Immature natural killer cell (primary cell): ENCODE data around the gene IL2RA. TPM values are rescaled to one million over a fixed set of nuclear protein-coding genes. Genes with fewer than 3 reads are reported as not detected.
"Not testable (repeated sequence)": the region's sequence is repeated elsewhere in the genome, so short reads cannot be mapped to it uniquely, and the experiment has no call there.

Experiments used
- DNase-seq, 3 donors: peaks; one replicate each; pipeline ENCODE4 v3.0.0; 2022; ENCODE audit warnings: mixed read lengths in 1 of 3
- H3K27ac Mint-ChIP-seq, 6 donors: one replicate each; pipeline ENCODE4 v1.8.0; 2020; ENCODE audit warnings: mixed read lengths in 6 of 6, mild to moderate bottlenecking in 5 of 6, inconsistent platforms in 4 of 6, moderate library complexity in 3 of 6
- H3K27me3 Mint-ChIP-seq, 3 donors: one replicate each; pipeline ENCODE4 v1.8.0; 2020 to 2021; ENCODE audit warnings: low read depth in 3 of 3, mild to moderate bottlenecking in 3 of 3, mixed read lengths in 3 of 3, moderate library complexity in 3 of 3, inconsistent platforms in 1 of 3
- H3K36me3 Mint-ChIP-seq, 3 donors: one replicate each; pipeline ENCODE4 v1.8.0; 2020; ENCODE audit warnings: mixed read lengths in 3 of 3, inconsistent platforms in 2 of 3, mild to moderate bottlenecking in 2 of 3
- H3K4me1 Mint-ChIP-seq, 2 donors: one replicate each; pipeline ENCODE4 v1.8.0; 2020; ENCODE audit warnings: inconsistent platforms in 2 of 2, mild to moderate bottlenecking in 2 of 2, mixed read lengths in 2 of 2, moderate library complexity in 1 of 2
- H3K4me3 Mint-ChIP-seq, 5 donors: one replicate each; pipeline ENCODE4 v1.8.0; 2020; ENCODE audit warnings: mild to moderate bottlenecking in 5 of 5, mixed read lengths in 5 of 5, inconsistent platforms in 3 of 5, moderate library complexity in 3 of 5
- H3K9me3 Mint-ChIP-seq, 6 donors: one replicate each; pipeline ENCODE4 v1.8.0; 2020; ENCODE audit warnings: mild to moderate bottlenecking in 6 of 6, mixed read lengths in 6 of 6, inconsistent platforms in 4 of 6, moderate library complexity in 3 of 6
- polyA plus RNA-seq, 3 donors: library from polyadenylated mRNA; unstranded; fragments of 300-500 nt; fragmentation: Illumina TruSeq; gene quantifications; one replicate each; pipeline ENCODE4 v1.2.3, GENCODE V29; 2021

The IL2RA gene
- polyA plus RNA-seq = 1 to 10 TPM; 2.7 to 3.9 (median 3.6) TPM

- Mint-ChIP-seq H3K9me3 (peaks cover 0 to 1% (median 0%) of the 10 kb centered on the region in 6 donors), H3K27me3 (peaks cover 6 to 8% (median 7%) of the 10 kb centered on the region in 3 donors), H3K4me1 (peaks cover 47 to 73% of the 10 kb centered on the region in 2 donors), H3K27ac (peak within 1 kb of the TSS in 5 of 6 donors; percentile 9 to 69 (median 50)), H3K36me3 (peaks cover 0 to 4% (median under 1%) of the 10 kb centered on the region in 3 donors), H3K4me3 (peak within 1 kb of the TSS; percentile 72 to 84 (median 78))
- peak; percentile 38 to 45 (median 42) for DNase-seq
These were observed at the start of gene IL2RA for GRCh38 chr10:6062101-6062771. Gene IL2RA (minus strand): TSS chr10:6062367. CDS start chr10:6062151, 216 bp downstream.

- Mint-ChIP-seq H3K36me3 (peaks cover 43 to 69% (median 44%) of the 10 kb centered on the region in 3 donors), H3K27ac (no peak overlapping the region), H3K4me1 (peaks cover 14 to 20% of the 10 kb centered on the region in 2 donors), H3K27me3 (peaks cover 0 to 2% (median 0%) of the 10 kb centered on the region in 3 donors), H3K4me3 (no peak overlapping the region), H3K9me3 (no peaks in the 10 kb centered on the region)
- no peak for DNase-seq
These were observed 48.0 kb upstream of the IL2RA start for GRCh38 chr10:6110136-6110535.

- no peak overlapping the region for H3K4me3 Mint-ChIP-seq
- no peaks in the 10 kb centered on the region for H3K9me3 Mint-ChIP-seq
- H3K27ac Mint-ChIP-seq = no peak overlapping the region
- no peak for DNase-seq
- peaks cover 0 to 2% (median 0%) of the 10 kb centered on the region in 3 donors for H3K27me3 Mint-ChIP-seq
- H3K4me1 Mint-ChIP-seq = peaks cover 14 to 20% of the 10 kb centered on the region in 2 donors
- peaks cover 39 to 68% (median 39%) of the 10 kb centered on the region in 3 donors for H3K36me3 Mint-ChIP-seq
These were observed 47.2 kb upstream of the IL2RA start for GRCh38 chr10:6109444-6109775.

GRCh38 chr10:6108631-6109443 lies 46.7 kb upstream of the IL2RA start:
- Mint-ChIP-seq H3K4me1 (peaks cover 14 to 20% of the 10 kb centered on the region in 2 donors), H3K27me3 (peaks cover 0 to 2% (median 0%) of the 10 kb centered on the region in 3 donors), H3K36me3 (peaks cover 34 to 62% (median 34%) of the 10 kb centered on the region in 3 donors), H3K27ac (peak overlapping the region in 4 of 6 donors; percentile 27 to 83 (median 51)), H3K4me3 (no peak overlapping the region), H3K9me3 (no peaks in the 10 kb centered on the region)
- DNase-seq = peak; percentile 35 to 52 (median 49)

- no peaks in the 10 kb centered on the region for H3K9me3 Mint-ChIP-seq
- peaks cover 29 to 54% (median 32%) of the 10 kb centered on the region in 3 donors for H3K36me3 Mint-ChIP-seq
- peaks cover 0 to 2% (median 0%) of the 10 kb centered on the region in 3 donors for H3K27me3 Mint-ChIP-seq
- H3K4me3 Mint-ChIP-seq = no peak overlapping the region
- H3K27ac Mint-ChIP-seq = peak overlapping the region in 3 of 6 donors; percentile 27 to 71 (median 49)
- DNase-seq = no peak
- peaks cover 14 to 20% of the 10 kb centered on the region in 2 donors for H3K4me1 Mint-ChIP-seq
These were observed 45.9 kb upstream of the IL2RA start for GRCh38 chr10:6108072-6108471.

DNA sequence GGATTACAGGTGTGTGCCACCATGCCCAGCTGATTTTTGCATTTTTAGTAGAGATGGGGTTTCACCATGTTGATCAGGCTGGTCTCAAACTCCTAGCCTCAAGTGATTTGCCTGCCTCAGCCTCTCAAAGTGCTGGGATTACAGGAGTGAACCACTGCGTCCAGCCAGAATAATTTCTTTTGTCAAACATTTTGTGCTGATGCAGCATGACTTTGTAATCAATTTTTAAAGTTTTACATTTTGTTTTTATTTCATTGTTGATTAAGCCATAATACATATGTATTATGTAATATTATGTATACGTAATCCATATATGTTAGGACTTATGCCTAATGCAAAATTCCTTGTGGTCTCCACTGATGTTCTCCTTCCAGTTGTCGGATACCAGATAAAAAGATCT lies 45.4 kb upstream of the IL2RA start:
- H3K36me3 Mint-ChIP-seq = peaks cover 26 to 53% (median 32%) of the 10 kb centered on the region in 3 donors
- peaks cover 14 to 20% of the 10 kb centered on the region in 2 donors for H3K4me1 Mint-ChIP-seq
- not testable (repeated sequence) for H3K9me3 Mint-ChIP-seq, H3K27ac Mint-ChIP-seq, DNase-seq, H3K27me3 Mint-ChIP-seq, H3K4me3 Mint-ChIP-seq

GRCh38 chr10:6103591-6103990 lies 41.4 kb upstream of the IL2RA start:
- no peak for DNase-seq
- peaks cover 7 to 40% (median 20%) of the 10 kb centered on the region in 3 donors for H3K36me3 Mint-ChIP-seq
- no peaks in the 10 kb centered on the region for H3K9me3 Mint-ChIP-seq
- peaks cover 0 to 2% (median 0%) of the 10 kb centered on the region in 3 donors for H3K27me3 Mint-ChIP-seq
- H3K27ac Mint-ChIP-seq = peak overlapping the region in 1 of 6 donors; percentile 25
- no peak overlapping the region for H3K4me3 Mint-ChIP-seq
- H3K4me1 Mint-ChIP-seq = peaks cover 8 to 18% of the 10 kb centered on the region in 2 donors

DNA sequence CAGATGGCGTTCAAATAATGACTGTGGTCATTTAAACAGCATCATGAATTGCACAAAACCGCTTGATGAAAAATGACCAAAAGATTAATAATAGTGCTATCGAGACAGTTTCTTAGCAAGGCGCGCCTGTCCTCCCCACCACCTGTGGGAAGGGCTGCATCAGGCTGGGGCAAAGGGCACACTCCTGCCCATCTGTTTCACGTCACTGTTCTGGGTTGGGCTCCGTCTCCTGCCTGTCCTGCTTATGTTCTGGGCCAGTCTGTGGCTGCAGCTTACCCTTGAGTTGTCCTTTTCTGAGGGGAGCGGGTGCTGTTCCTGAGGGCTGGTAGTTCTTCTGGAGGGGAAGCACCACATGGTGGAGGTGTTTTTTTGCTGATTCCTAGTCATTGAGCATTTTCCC lies 40.0 kb upstream of the IL2RA start:
- H3K36me3 Mint-ChIP-seq = peaks cover 16 to 36% (median 20%) of the 10 kb centered on the region in 3 donors
- no peak for DNase-seq
- H3K9me3 Mint-ChIP-seq = no peaks in the 10 kb centered on the region
- H3K4me1 Mint-ChIP-seq = peaks cover 6 to 19% of the 10 kb centered on the region in 2 donors
- H3K4me3 Mint-ChIP-seq = no peak overlapping the region
- peaks cover 0 to 3% (median 0%) of the 10 kb centered on the region in 3 donors for H3K27me3 Mint-ChIP-seq
- H3K27ac Mint-ChIP-seq = peak overlapping the region in 2 of 6 donors; percentile 40 to 68

GRCh38 chr10:6101181-6101580 lies 39.0 kb upstream of the IL2RA start:
- Mint-ChIP-seq H3K27me3 (peaks cover 0 to 3% (median 0%) of the 10 kb centered on the region in 3 donors), H3K4me1 (peaks cover 8 to 26% of the 10 kb centered on the region in 2 donors), H3K36me3 (peaks cover 14 to 34% (median 19%) of the 10 kb centered on the region in 3 donors), H3K27ac (no peak overlapping the region), H3K9me3 (no peaks in the 10 kb centered on the region), H3K4me3 (no peak overlapping the region)
- DNase-seq = no peak

- H3K27me3 Mint-ChIP-seq = peaks cover 0 to 3% (median 0%) of the 10 kb centered on the region in 3 donors
- no peak for DNase-seq
- no peak overlapping the region for H3K4me3 Mint-ChIP-seq
- peak overlapping the region in 3 of 6 donors; percentile 0 to 12 (median 1) for H3K27ac Mint-ChIP-seq
- H3K36me3 Mint-ChIP-seq = peaks cover 10 to 29% (median 15%) of the 10 kb centered on the region in 3 donors
- H3K4me1 Mint-ChIP-seq = peaks cover 11 to 34% of the 10 kb centered on the region in 2 donors
- H3K9me3 Mint-ChIP-seq = no peaks in the 10 kb centered on the region
These were observed 38.2 kb upstream of the IL2RA start for GRCh38 chr10:6100370-6100769.

DNA sequence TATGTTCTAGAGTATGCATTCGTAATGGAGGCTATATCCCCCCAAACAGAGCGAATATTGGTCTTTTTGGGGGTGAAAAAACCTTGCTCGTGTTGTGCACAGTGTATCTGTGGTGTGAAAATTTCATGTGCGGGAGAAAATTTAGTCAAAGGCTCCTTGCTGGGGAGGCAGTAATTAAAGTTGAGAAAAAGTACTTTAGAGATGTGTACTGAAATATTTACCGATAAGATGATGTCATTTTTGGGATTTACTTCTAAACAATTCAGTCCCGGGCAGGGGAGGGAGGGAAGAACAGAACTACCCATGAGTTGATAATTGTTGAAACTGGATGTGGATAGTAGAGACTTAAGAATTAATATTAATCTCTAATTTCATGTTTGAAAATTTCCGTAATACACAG lies 36.0 kb upstream of the IL2RA start:
- Mint-ChIP-seq H3K27ac (peak overlapping the region in 1 of 6 donors; percentile 30), H3K36me3 (peaks cover 10 to 25% (median 15%) of the 10 kb centered on the region in 3 donors)

GRCh38 chr10:6097063-6097462 lies 34.9 kb upstream of the IL2RA start:
- H3K4me3 Mint-ChIP-seq = no peak overlapping the region
- H3K9me3 Mint-ChIP-seq = no peaks in the 10 kb centered on the region
- H3K36me3 Mint-ChIP-seq = peaks cover 10 to 17% (median 15%) of the 10 kb centered on the region in 3 donors
- no peak for DNase-seq
- H3K4me1 Mint-ChIP-seq = peaks cover 35 to 63% of the 10 kb centered on the region in 2 donors
- H3K27me3 Mint-ChIP-seq = peaks cover 0 to 3% (median 0%) of the 10 kb centered on the region in 3 donors
- peak overlapping the region in 2 of 6 donors; percentile 9 to 21 for H3K27ac Mint-ChIP-seq

More for the DNA sequence above, 36.0 kb upstream of the IL2RA start:
- Mint-ChIP-seq H3K9me3 (no peaks in the 10 kb centered on the region), H3K4me1 (peaks cover 28 to 54% of the 10 kb centered on the region in 2 donors), H3K4me3 (no peak overlapping the region), H3K27me3 (peaks cover 0 to 3% (median 0%) of the 10 kb centered on the region in 3 donors)
- no peak for DNase-seq

- no peak overlapping the region for H3K4me3 Mint-ChIP-seq
- H3K27me3 Mint-ChIP-seq = peaks cover 0 to 3% (median 0%) of the 10 kb centered on the region in 3 donors
- peaks cover 10 to 13% (median 12%) of the 10 kb centered on the region in 3 donors for H3K36me3 Mint-ChIP-seq
- DNase-seq = no peak
- H3K27ac Mint-ChIP-seq = no peak overlapping the region
- H3K4me1 Mint-ChIP-seq = peaks cover 46 to 73% of the 10 kb centered on the region in 2 donors
- H3K9me3 Mint-ChIP-seq = no peaks in the 10 kb centered on the region
These were observed 33.8 kb upstream of the IL2RA start for GRCh38 chr10:6095810-6096570.
